BJ (cell line): ENCODE measurements around the gene UBA6. TPM values are rescaled to one million over a fixed set of nuclear protein-coding genes. Genes with fewer than 3 reads are reported as not detected.
"Not testable (repeated sequence)": the region's sequence is repeated elsewhere in the genome, so short reads cannot be mapped to it uniquely, and the experiment has no call there.

Experiments used
- CTCF ChIA-PET: fragments of 350-600 bp; formaldehyde crosslinking; extraction: SDS; loops from one replicate; lab custom pipeline; 2021; ENCODE audit warnings: antibody characterized with exemption, inconsistent platforms; lab: Yijun Ruan, JAX
- POLR2A ChIA-PET: fragments of 300-600 bp; sonication (Branson Sonifier 250); formaldehyde crosslinking; extraction: SDS; loops from one replicate; lab custom pipeline; 2021; ENCODE audit warnings: antibody characterized with exemption; lab: Charles Lee
- DNase-seq: peaks from one replicate; pipeline ENCODE4 v3.0.0-alpha.2; 2011; ENCODE audit warnings: low read depth
- H3K27me3 ChIP-seq: 2 replicates; pipeline ENCODE4 v1.6.0; 2011; ENCODE audit warnings: low read length; ENCODE audit not compliant: control insufficient read depth, insufficient read depth
- H3K36me3 ChIP-seq: 2 replicates; pipeline ENCODE4 v1.5.1; 2011; ENCODE audit warnings: low read length; ENCODE audit not compliant: control insufficient read depth, insufficient read depth
- H3K4me3 ChIP-seq: 2 replicates; pipeline ENCODE4 v1.5.1; 2011; ENCODE audit warnings: low read depth, mild to moderate bottlenecking, control low read depth, low read length
- CTCF ChIP-seq: IDR thresholded peaks from 2 replicates; pipeline ENCODE4 v1.5.1; 2011; ENCODE audit warnings: low read depth, mild to moderate bottlenecking, control low read depth, inconsistent platforms, low read length, moderate library complexity; ENCODE audit not compliant: insufficient read depth
- polyA plus RNA-seq: library from polyadenylated mRNA; depleted of rRNA; stranded (reverse); fragments of >200 nt; gene quantifications from 2 replicates; pipeline ENCODE4 v1.2.3, GENCODE V29; 2011

UBA6 gene
- polyA plus RNA-seq, 1 experiment = 34.9 TPM

- no peak overlapping the region for H3K4me3 ChIP-seq
- ChIA-PET POLR2A (no interaction called here), CTCF (no interaction called here)
- no peak for DNase-seq
- TF ChIP-seq CTCF = no peak
- peaks cover 11% of the 10 kb centered on the region for H3K36me3 ChIP-seq
- no peaks in the 10 kb centered on the region for H3K27me3 ChIP-seq
These were observed 41.9 kb downstream of the UBA6 start for GRCh38 chr4:67659065-67659464.

- no peaks in the 10 kb centered on the region for H3K27me3 ChIP-seq
- no peak for TF ChIP-seq CTCF
- POLR2A ChIA-PET = no interaction called here
- peaks cover 11% of the 10 kb centered on the region for H3K36me3 ChIP-seq
- H3K4me3 ChIP-seq = no peak overlapping the region
- CTCF ChIA-PET = no interaction called here
- DNase-seq = no peak
These were observed 42.7 kb downstream of the UBA6 start for GRCh38 chr4:67658302-67658701.

- Histone ChIP-seq H3K27me3 (no peaks in the 10 kb centered on the region), H3K4me3 (no peak overlapping the region), H3K36me3 (no peaks in the 10 kb centered on the region)
- DNase-seq = no peak
- no peak for TF ChIP-seq CTCF
- POLR2A ChIA-PET = no interaction called here
- CTCF ChIA-PET = no interaction called here
These were observed 49.4 kb downstream of the UBA6 start for GRCh38 chr4:67651536-67651935.

GRCh38 chr4:67638136-67638535, 62.8 kb downstream of the UBA6 start:
- no peak for DNase-seq
- Histone ChIP-seq H3K36me3 (peaks cover 4% of the 10 kb centered on the region), H3K27me3 (no peaks in the 10 kb centered on the region), H3K4me3 (no peak overlapping the region)
- no peak for TF ChIP-seq CTCF
- CTCF ChIA-PET = no interaction called here
- POLR2A ChIA-PET = no interaction called here

GRCh38 chr4:67636978-67637377, 64.0 kb downstream of the UBA6 start:
- CTCF ChIA-PET, POLR2A ChIA-PET, H3K36me3 ChIP-seq, H3K27me3 ChIP-seq, DNase-seq, H3K4me3 ChIP-seq: not testable (repeated sequence)

- ChIA-PET CTCF (no interaction called here), POLR2A (no interaction called here)
- Histone ChIP-seq H3K36me3 (peaks cover 4% of the 10 kb centered on the region), H3K27me3 (no peaks in the 10 kb centered on the region), H3K4me3 (no peak overlapping the region)
- no peak for DNase-seq
- no peak for TF ChIP-seq CTCF
These were observed 65.6 kb downstream of the UBA6 start for GRCh38 chr4:67635331-67635730.
